GM04504 (cell line): ENCODE measurements around the gene INSIG1.

Experiments
- DNase-seq: peaks from one replicate; pipeline ENCODE4 v3.0.0-alpha.2; 2012; ENCODE audit warnings: low read depth

The INSIG1 gene

DNA sequence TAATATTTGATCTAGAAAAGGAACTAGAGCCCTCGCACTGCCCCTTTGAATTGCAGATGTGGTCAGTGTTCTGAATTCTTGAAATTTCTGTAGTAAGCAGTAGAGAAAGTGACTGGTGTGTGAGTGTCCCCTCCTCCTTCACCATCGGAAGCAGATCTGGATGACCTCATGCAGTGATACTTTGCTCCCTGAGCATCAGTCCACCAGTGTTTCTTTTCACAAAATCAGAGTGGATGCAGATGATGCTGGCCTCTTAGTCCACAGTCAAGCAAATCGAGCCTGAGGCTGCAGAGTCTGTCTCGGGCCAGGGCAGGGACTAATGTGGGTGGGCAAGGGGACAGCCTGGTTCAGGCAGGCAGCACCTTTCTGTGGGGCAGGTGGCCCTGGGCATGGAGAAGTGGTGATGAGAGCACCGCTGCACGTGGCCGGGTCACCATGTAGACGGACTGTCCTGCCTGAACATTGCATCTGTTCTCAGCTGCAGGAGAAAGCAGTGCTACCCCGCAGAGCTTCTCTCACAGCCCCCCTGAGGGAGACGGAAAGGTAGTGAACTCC, 5.4 kb downstream of the INSIG1 start:
- no peak for DNase-seq

DNA sequence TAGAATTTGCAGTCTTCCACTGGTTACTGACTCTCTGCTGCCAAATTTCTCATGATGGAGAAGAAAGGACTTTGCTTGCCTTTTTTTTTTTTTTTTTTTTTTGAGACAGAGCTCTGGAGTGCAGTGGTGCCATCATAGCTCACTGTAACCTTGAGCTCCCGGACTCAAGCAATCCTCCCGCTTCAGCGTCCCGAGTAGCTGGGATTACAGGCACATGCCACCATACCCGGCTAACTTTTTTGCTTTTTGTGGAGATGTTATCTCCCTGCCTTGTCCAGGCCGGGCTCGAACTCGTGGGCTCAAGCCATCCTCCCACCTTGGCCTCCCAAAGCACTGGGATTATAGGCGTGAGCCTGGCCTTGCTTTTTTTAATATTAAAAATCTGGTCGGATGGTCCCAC, 6.2 kb downstream of the INSIG1 start:
- DNase-seq: no peak

DNA sequence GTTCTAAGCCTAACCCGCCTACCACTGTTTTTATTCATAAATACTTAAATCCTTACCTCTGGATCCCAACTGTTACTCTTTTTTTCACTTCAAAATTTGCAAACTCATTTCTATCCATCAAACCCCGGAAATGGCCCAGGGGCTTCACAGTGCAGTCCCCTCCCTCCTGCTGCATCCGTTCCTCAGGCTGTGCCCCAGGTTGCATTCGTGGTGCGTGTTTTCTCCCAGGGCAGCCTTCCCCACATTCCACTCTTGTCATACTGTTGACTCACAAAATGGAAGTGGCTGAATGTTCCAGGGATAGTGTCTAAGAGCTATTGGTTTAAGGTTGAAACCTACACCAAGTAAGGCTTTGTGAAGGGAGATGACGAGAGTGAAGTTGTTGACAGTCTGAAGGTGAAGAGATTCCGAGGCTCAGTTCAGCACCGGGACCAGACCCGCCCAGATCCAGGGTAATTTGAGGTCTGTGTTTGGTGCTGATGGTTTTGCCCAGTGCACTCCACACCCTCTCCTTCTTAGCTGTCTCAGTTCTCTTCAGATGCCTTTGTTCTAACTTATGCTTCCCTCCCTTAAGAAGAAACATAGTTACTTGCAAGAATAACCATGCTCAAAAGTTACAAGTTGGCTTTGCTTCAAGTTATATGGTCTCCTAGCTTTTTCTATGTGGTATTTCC, 7.7 kb downstream of the INSIG1 start:
- no peak for DNase-seq

GRCh38 chr7:155306673-155307470, 9.2 kb downstream of the INSIG1 start:
- no peak for DNase-seq

DNA sequence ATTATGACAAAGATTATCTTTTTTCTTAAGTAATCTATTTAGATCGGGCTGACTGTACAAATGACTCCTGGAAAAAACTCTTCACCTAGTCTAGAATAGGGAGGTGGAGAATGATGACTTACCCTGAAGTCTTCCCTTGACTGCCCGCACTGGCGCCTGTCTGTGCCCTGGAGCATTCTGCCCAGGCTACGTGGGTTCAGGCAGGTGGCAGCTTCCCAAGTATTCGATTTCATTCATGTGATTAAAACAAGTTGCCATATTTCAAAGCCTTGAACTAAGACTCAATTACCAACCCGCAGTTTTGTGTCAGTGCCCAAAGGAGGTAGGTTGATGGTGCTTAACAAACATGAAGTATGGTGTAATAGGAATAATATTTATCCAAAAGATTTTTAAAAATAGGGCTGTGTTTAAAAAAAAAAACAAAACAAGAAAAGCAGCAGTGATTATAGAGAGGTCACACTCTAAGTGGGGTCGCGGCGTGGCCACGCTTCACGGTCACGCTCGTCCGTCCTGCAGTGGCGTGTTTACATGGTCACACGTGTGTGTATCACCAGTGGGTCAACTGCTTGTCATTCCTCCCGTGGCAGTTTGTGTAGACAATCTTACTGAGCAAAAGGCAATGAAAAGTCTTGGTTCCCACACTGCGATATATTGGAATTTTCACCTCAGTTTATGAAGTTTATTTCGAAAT, 10.8 kb downstream of the INSIG1 start:
- DNase-seq: no peak

GRCh38 chr7:155309021-155309338, 11.3 kb downstream of the INSIG1 start:
- DNase-seq: no peak

DNA sequence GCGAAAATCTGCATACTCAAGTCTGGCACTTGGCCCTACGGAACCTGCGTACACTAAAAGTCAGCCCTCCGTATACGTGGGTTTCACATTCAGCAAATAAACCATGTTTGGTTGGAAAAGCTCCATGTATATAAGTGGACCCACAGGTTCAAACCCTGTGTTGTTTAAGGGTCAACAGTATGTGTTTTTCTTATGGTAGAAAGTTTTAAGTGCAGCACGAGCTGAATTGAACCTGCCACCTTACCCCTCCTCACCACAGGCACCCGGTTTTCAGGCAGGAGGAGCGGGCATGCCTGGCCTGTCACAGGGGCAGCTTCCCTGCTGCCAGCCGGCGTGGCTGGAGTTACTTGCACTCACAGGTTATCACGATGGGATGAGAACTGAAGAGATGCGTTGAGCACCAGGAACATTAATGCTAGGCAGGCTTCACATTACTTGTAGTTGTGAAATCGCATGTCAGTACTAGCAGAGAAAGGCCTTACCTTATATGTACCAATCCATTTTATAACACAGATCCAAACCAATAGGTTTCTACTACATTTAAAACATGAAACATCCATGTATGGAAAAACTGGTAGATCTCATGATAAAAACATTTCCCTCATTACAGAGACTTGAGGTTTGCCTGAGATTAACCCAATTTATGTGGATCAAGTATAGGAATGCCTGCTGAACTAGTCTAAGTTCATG, 12.9 kb downstream of the INSIG1 start:
- DNase-seq: no peak

GRCh38 chr7:155311826-155312537, 14.3 kb downstream of the INSIG1 start:
- DNase-seq: no peak

DNA sequence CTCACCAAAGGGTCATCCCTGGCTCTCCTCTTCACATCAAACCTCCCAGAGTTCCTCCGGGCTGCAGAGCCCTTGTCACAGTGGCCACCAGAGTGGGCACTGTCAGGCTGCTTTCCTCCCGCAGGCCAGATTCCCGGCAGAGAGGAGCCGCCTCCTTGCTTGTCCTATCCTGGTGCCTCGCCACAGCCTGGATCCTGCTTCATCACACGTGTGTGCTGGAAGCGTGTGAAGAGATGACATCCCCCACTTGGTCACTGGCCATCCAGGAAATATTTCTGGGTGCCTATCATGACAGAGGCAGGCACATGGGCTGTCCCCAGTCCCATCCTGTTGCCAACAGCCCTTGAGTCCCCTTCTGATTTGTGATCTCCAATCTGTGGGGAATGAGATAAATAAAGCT, 15.0 kb downstream of the INSIG1 start:
- no peak for DNase-seq

GRCh38 chr7:155313096-155313495, 15.4 kb downstream of the INSIG1 start:
- DNase-seq: no peak

DNA sequence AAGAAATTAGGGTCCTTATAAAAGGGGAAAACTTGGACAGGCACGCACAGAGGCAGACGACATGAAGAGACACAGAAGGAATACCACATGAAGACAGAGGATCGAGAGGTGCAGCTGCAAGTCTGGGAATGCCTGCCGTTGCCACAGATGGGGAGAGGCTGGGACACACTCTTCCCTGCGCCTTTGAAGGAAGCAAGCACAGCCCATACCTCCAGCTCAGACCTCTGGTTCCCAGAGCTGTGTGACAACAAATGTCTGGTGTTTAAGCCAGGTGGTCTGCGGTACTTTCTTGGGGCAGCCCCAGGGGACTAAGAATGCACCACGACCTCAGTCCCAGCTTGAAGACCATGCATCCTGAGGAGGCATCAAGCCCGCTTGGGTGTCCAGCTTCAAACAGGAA, 18.3 kb downstream of the INSIG1 start:
- no peak for DNase-seq

DNA sequence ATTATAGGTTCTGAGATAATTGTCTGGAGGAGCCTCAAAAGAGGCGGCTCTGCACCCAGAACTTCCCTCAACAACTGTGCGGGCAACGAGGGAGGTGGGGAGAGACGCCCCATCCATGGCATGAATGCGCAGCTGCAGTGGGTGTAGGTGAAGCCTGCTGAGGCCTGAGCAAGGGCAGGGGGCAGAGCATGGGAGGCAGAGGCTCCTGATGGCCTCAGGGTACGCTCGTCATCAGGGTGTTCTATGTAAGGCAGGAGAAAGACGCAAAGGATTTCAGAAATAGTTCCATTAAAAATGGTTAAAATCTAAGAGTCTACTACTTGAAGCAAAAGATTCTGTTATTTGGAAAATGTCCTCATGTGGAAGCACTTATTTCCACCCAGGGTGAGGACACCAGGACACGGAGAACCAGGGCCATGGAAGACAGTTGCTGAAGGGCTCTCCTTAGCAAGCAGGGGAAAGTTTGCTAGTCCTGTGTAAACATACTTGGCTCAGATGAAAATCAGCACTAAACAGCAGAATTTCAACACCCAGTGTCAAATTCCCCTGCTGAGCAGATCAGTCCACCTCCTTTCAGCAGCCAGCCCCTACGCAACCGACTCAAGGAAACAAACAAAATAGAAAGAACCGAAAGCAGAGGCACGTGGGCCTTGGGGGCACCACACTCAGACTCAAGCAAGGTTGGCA, 18.9 kb downstream of the INSIG1 start:
- DNase-seq: no peak

GRCh38 chr7:155317114-155317434, 19.4 kb downstream of the INSIG1 start:
- DNase-seq: no peak

- no peak for DNase-seq
Measured at GRCh38 chr7:155318245-155318644, 20.6 kb downstream of the INSIG1 start.

GRCh38 chr7:155322530-155322929, 24.9 kb downstream of the INSIG1 start:
- DNase-seq: no peak

DNA sequence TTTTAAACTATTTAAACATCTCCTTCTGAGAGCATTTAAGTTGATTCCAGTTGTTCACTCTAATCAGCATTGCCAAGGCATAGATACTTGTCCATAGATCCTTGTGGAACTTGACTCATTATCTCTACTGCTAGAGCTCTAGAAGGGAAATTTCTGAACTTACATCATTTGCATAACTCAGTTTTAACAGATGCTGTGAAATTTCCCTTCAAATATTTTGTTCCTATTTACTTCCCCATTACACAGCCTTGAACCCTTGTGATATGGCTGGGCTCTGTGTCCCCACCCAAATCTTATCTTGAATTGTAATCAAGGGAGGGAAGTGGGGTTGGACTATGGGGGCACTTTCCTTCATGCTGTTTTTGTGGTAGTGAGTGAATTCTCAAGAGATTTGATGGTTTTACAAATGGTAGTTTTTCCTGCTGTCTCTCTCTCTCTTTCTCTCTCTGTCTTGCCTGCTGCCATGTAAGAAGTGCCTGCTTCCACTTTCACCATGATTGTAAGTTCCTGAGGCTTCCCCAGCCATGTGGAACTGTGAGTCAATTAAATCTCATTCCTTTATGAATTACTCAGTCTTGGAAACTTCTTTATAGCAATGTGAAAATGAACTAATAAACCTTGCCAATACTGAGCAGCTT, 25.4 kb downstream of the INSIG1 start:
- no peak for DNase-seq

DNA sequence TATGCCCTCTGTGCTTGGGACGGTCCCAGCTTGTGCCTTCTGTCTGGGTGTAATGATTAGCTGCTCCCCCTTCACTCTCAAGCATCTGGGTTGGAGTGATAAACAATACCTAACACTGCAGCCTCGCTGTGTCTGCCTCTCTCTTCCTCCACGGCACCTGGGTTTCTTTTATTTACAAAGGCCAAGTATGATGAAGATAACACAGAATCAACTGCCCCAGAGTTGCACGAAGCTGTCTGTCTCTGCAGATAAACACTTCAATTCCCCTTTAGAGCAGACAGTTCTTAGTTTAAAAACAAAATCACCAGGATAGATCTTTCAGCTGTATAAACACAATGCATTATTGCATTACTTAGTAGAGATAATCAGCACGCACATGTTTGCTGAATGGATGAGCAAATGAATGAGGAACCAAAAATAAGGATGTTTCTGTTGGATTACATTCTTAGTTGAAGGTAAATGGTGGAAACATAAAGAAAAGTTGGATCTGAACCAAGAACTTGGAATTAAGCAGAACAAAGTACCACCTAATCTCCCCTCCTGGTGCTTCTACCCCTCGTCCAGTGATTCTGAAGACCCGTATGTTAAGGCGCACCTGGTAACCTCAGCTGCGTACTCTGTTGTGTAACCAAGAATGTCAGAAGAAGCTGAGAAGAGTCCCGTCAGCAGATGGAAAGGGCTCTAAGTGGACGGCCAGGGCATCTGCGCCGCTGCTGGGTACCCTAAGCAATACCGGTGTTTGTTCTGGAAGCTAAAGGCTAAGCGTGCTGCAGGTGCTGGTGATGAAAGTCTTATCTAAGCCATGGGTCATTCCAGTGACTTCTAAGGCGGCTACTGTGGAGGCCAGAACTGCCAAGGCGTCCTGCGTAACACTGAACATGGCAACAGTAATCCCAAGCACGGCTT, 26.6 kb downstream of the INSIG1 start:
- no peak for DNase-seq

DNA sequence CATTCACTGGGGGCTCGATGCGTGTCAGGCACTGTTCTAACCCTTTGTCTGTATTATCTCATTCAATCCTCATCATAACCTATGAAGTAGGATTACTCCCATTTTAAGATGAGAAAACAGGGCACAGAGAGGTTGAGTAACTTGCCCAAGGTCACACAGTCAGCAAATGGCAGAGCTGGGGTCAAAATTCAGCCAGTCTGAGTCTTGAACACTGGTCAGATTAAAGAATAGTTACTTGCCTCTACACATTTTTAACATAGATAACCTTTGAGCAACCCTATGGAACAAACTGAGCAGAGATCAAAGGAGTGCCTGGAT, 27.2 kb downstream of the INSIG1 start:
- DNase-seq: no peak

- no peak for DNase-seq
Measured at GRCh38 chr7:155326385-155326784, 28.7 kb downstream of the INSIG1 start.
